Liver (tissue), 9 donors: ENCODE measurements around the gene APELA. TPM values are rescaled to one million over a fixed set of nuclear protein-coding genes. Genes with fewer than 3 reads are reported as not detected.

Source experiments
- DNase-seq: peaks from one replicate; pipeline ENCODE4 v3.0.0-alpha.2; 2017; ENCODE audit warnings: low spot score
- H3K27ac ChIP-seq, 2 donors: one replicate each; pipeline ENCODE4 v1.7.0; 2013; ENCODE audit warnings: inconsistent platforms in 2 of 2, low read length in 2 of 2, control low read depth in 1 of 2, low read depth in 1 of 2, mild to moderate bottlenecking in 1 of 2
- H3K27me3 ChIP-seq, 4 donors: one replicate each; pipeline versions ENCODE4 v1.6.1 to v1.7.0; 2013; ENCODE audit warnings: low read length in 3 of 4, inconsistent platforms in 1 of 4, mild to moderate bottlenecking in 1 of 4, moderate library complexity in 1 of 4; ENCODE audit not compliant: control insufficient read depth in 4 of 4, insufficient read depth in 4 of 4
- H3K36me3 ChIP-seq, 4 donors: one replicate each; pipeline versions ENCODE4 v1.6.1 to v1.7.0; 2013; ENCODE audit warnings: low read length in 3 of 4, mild to moderate bottlenecking in 3 of 4, low read depth in 1 of 4, moderate library complexity in 1 of 4; ENCODE audit not compliant: control insufficient read depth in 4 of 4, insufficient read depth in 3 of 4
- H3K4me1 ChIP-seq, 4 donors: one replicate each; pipeline versions ENCODE4 v1.6.1 to v1.7.0; 2013; ENCODE audit warnings: low read length in 3 of 4, mild to moderate bottlenecking in 3 of 4, moderate library complexity in 1 of 4; ENCODE audit not compliant: control insufficient read depth in 4 of 4, insufficient read depth in 4 of 4
- H3K4me3 ChIP-seq, 3 donors: one replicate each; pipeline versions ENCODE4 v1.6.1 to v1.7.0; 2013; ENCODE audit warnings: low read length in 3 of 3, control low read depth in 1 of 3, low read depth in 1 of 3, mild to moderate bottlenecking in 1 of 3
- H3K9ac ChIP-seq, 2 donors: one replicate each; pipeline ENCODE4 v1.7.0; 2013; ENCODE audit warnings: low read length in 2 of 2, mild to moderate bottlenecking in 2 of 2, moderate library complexity in 2 of 2, control low read depth in 1 of 2, low read depth in 1 of 2
- H3K9me3 ChIP-seq, 4 donors: one replicate each; pipeline versions ENCODE4 v1.6.1 to v1.7.0; 2013; ENCODE audit warnings: low read length in 3 of 4; ENCODE audit not compliant: control insufficient read depth in 4 of 4
- ATF3 ChIP-seq: IDR thresholded peaks from 2 replicates; pipeline ENCODE4 v1.6.1; 2016; ENCODE audit warnings: antibody characterized with exemption
- CTCF ChIP-seq: fragments of 150-350 bp; IDR thresholded peaks from 2 replicates; pipeline ENCODE4 v1.5.1; 2017; ENCODE audit warnings: improper control_type of control experiment, low read depth, low read length; ENCODE audit not compliant: missing input control
- EGR1 ChIP-seq, 2 donors: IDR thresholded peaks; 2 replicates each; pipeline ENCODE4 v1.6.1; 2016 to 2018; ENCODE audit warnings: antibody characterized with exemption in 2 of 2, low read depth in 2 of 2
- FOXA1 ChIP-seq: IDR thresholded peaks from 2 replicates; pipeline ENCODE4 v1.6.1; 2016; ENCODE audit warnings: antibody characterized with exemption
- FOXA2 ChIP-seq: IDR thresholded peaks from 2 replicates; pipeline ENCODE4 v1.6.1; 2016; ENCODE audit warnings: antibody characterized with exemption
- GABPA ChIP-seq, 2 donors: IDR thresholded peaks in 1 of 2; conservative IDR thresholded peaks in 1 of 2; 2 replicates each; pipeline ENCODE4 v1.6.1; 2016; ENCODE audit warnings: antibody characterized with exemption in 2 of 2, mild to moderate bottlenecking in 1 of 2, moderate library complexity in 1 of 2
- HNF4A ChIP-seq, 2 donors: conservative IDR thresholded peaks; 2 replicates each; pipeline ENCODE4 v1.6.1; 2016; ENCODE audit warnings: antibody characterized with exemption in 2 of 2, mild to moderate bottlenecking in 2 of 2
- HNF4G ChIP-seq: IDR thresholded peaks from 2 replicates; pipeline ENCODE4 v1.6.1; 2016; ENCODE audit warnings: antibody characterized with exemption
- JUND ChIP-seq, 2 donors: IDR thresholded peaks; 2 replicates each; pipeline ENCODE4 v1.6.1; 2016; ENCODE audit warnings: antibody characterized with exemption in 2 of 2
- MAX ChIP-seq: IDR thresholded peaks from 2 replicates; pipeline ENCODE4 v1.6.1; 2016; ENCODE audit warnings: antibody characterized with exemption
- NR2F2 ChIP-seq: IDR thresholded peaks from 2 replicates; pipeline ENCODE4 v1.6.1; 2016; ENCODE audit warnings: antibody characterized with exemption
- RAD21 ChIP-seq, 2 donors: IDR thresholded peaks; 2 replicates each; pipeline ENCODE4 v1.6.1; 2016; ENCODE audit warnings: antibody characterized with exemption in 2 of 2, mild to moderate bottlenecking in 2 of 2
- REST ChIP-seq: IDR thresholded peaks from 2 replicates; pipeline ENCODE4 v1.6.1; 2016; ENCODE audit warnings: antibody characterized with exemption, mild to moderate bottlenecking
- RXRA ChIP-seq, 2 donors: IDR thresholded peaks; 2 replicates each; pipeline ENCODE4 v1.6.1; 2017 to 2018; ENCODE audit warnings: antibody characterized with exemption in 2 of 2, mild to moderate bottlenecking in 1 of 2
- SP1 ChIP-seq: IDR thresholded peaks from 2 replicates; pipeline ENCODE4 v1.6.1; 2018; ENCODE audit warnings: antibody characterized with exemption, mild to moderate bottlenecking
- TAF1 ChIP-seq: conservative IDR thresholded peaks from 2 replicates; pipeline ENCODE4 v1.6.1; 2016; ENCODE audit warnings: antibody characterized with exemption, mild to moderate bottlenecking
- YY1 ChIP-seq: IDR thresholded peaks from 2 replicates; pipeline ENCODE4 v1.6.1; 2016; ENCODE audit warnings: antibody characterized with exemption, mild to moderate bottlenecking
- WGBS: extraction: QIAGEN DNeasy Blood & Tissue Kit; methylation state at CpG from one replicate; pipeline ENCODE4 v1.1.7; 2013; 5-methylcytosine and 5-hydroxymethylcytosine counted together
- polyA plus RNA-seq, 2 donors: library from polyadenylated mRNA; stranded (reverse) in 1 of 2; unstranded in 1 of 2; fragments of 200-250 nt in 1 of 2; fragments of >200 nt in 1 of 2; fragmentation: Nextera tagmentation in 1 of 2; extraction: Ambion mirVana in 1 of 2; gene quantifications; one replicate each; pipeline versions ENCODE4 v1.2.1 to v1.2.3, GENCODE V29; 2013 to 2015
- total RNA-seq, 2 donors: library from RNA; depleted of rRNA; stranded (reverse); fragments of >200 nt; gene quantifications; one replicate each; pipeline ENCODE4 v1.2.3, GENCODE V29; 2014
- TF ChIP-seq, protein P1 (sequence below): IDR thresholded peaks from 2 replicates; pipeline ENCODE4 v1.6.1; 2016; ENCODE audit warnings: antibody characterized with exemption
- donor health status: healthy.
- donor health status: healthy.
- donor health status: healthy.
- donor health status: healthy.
- donor health status: healthy.

The APELA gene
- total and polyA plus RNA-seq, 4 donors = 1.6 TPM; not detected in 3

GRCh38 chr4:164871673-164872072 is 5.3 kb upstream of the APELA start:
- Histone ChIP-seq H3K27ac (no peak overlapping the region), H3K9ac (no peak overlapping the region), H3K4me3 (no peak overlapping the region), H3K9me3 (no peaks in the 10 kb centered on the region), H3K27me3 (no peaks in the 10 kb centered on the region), H3K4me1 (peaks cover 0 to under 1% (median 0%) of the 10 kb centered on the region in 4 donors), H3K36me3 (no peaks in the 10 kb centered on the region)
- WGBS = 92% methylated on average over 4 of the region's 4 CpGs
- DNase-seq = no peak
- TF ChIP-seq JUND (IDR thresholded peaks at IDR 0.05) (no peak), MAX (no peak), HNF4G (no peak), RAD21 (IDR thresholded peaks at IDR 0.05) (no peak), REST (no peak), SP1 (no peak), CTCF (no peak), NR2F2 (no peak), RXRA (IDR thresholded peaks at IDR 0.05) (no peak), FOXA2 (no peak), HNF4A (conservative IDR thresholded peaks at IDR 0.05) (no peak), YY1 (no peak), GABPA (IDR thresholded peaks at IDR 0.05 in 1 of 2, conservative IDR thresholded peaks at IDR 0.05 in 1 of 2) (no peak), FOXA1 (no peak), TAF1 (no peak), ATF3 (no peak), EGR1 (IDR thresholded peaks at IDR 0.05; ENCODE audit: low read depth in 2 of 2) (no peak)
- TF ChIP-seq, protein P1, sequence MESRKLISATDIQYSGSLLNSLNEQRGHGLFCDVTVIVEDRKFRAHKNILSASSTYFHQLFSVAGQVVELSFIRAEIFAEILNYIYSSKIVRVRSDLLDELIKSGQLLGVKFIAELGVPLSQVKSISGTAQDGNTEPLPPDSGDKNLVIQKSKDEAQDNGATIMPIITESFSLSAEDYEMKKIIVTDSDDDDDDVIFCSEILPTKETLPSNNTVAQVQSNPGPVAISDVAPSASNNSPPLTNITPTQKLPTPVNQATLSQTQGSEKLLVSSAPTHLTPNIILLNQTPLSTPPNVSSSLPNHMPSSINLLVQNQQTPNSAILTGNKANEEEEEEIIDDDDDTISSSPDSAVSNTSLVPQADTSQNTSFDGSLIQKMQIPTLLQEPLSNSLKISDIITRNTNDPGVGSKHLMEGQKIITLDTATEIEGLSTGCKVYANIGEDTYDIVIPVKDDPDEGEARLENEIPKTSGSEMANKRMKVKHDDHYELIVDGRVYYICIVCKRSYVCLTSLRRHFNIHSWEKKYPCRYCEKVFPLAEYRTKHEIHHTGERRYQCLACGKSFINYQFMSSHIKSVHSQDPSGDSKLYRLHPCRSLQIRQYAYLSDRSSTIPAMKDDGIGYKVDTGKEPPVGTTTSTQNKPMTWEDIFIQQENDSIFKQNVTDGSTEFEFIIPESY = no peak
